Measurements from ENCODE around the gene CHCHD10.

The CHCHD10 gene

GRCh38 chr22:23772315-23772648, 4.5 kb upstream of the CHCHD10 start:
- H3K4me3 ChIP-seq (ENCODE audit: low read length): peak overlapping the region; percentile 10; the same call in 1 of the 2 replicates
- TF ChIP-seq ZNF274 (IDR thresholded peaks at IDR 0.05; ENCODE audit: low read depth, low read length): no peak

DNA sequence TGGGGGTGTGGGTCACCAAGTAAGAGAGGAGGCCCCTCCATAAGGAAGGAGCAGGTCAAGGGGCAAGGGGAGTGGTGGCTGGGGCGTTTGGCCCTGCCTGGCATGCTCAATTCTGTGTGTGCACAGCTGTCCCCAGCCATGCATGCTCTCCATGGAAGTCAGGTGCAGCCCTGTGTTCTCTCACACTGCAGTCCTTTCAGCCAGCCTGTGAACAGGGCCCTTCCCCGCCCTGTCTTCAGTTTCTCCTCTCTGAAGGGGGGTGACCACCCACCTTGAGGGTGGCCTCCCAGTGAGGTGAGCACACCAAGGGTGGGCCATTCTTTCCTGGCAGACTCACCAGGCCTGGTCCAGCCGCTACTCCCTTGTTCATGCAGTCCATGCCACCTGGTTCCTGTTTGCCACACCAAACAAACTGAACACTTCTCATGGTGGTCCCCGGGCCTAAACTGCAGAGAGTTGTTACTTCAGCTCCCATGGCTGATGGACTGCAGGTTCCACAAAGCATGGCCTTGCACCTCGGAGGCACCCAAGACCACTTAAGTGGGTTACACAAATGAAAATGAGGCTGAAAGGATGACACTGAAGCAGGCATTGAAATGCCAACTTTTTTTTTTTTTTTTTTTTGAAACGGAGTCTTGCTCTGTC, 1.7 kb upstream of the CHCHD10 start:
- no peak overlapping the region for H3K4me3 ChIP-seq (ENCODE audit: low read length)
- no peak for TF ChIP-seq ZNF274 (IDR thresholded peaks at IDR 0.05; ENCODE audit: low read depth, low read length)

- TF ChIP-seq ZNF274 (IDR thresholded peaks at IDR 0.05; ENCODE audit: low read depth, low read length): no peak
- H3K4me3 ChIP-seq (ENCODE audit: low read length): peak overlapping the region; percentile 82
Observed at GRCh38 chr22:23767303-23767672, 484 bp downstream of the CHCHD10 start.

DNA sequence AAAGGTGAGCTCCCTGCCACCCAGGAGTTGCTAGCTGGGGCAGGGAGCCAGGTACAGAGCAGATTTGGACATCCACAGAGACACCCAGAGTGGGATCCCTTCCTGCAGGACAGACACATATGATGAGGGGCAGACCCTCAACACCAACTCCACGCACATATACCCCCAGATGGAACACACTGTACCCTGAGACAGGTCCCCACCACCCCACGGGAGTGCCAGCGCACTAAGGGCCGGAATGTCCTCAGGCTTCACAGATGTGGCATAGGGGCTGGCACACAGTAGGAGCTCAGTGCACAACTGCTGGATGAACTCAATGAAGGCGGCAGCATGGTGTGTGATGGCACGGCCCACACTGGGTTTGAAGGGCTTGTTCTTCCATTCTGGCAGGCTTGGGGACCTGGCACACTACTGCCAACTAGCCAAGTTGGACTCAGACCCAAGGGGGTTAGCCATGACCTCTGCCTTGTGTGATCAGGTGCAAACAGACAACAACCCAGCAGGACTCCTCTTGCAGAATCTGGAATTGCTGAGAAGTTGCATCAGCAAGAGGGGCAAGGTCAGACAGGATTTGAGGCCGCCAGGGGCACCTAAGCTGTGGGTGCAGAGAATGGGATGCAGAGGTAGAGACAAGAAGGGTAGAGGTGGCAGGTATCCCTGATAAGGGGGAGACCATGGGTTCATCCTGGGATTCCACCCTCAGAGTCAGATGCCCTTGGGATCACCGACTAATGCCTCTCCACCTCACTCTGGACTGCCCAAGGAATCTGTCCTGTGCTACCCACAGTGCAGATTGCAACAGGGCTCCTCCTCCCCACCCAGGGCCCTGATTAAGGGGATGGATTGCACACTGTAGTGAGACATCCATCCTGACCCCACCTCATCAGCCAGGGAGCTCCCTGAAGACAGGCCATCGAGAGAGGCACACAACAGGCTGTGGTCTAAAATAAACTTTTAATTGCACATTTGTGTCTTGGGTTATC, 2.6 kb downstream of the CHCHD10 start:
- no peak for TF ChIP-seq ZNF274 (IDR thresholded peaks at IDR 0.05; ENCODE audit: low read depth, low read length)
- H3K4me3 ChIP-seq (ENCODE audit: low read length): no peak overlapping the region

DNA sequence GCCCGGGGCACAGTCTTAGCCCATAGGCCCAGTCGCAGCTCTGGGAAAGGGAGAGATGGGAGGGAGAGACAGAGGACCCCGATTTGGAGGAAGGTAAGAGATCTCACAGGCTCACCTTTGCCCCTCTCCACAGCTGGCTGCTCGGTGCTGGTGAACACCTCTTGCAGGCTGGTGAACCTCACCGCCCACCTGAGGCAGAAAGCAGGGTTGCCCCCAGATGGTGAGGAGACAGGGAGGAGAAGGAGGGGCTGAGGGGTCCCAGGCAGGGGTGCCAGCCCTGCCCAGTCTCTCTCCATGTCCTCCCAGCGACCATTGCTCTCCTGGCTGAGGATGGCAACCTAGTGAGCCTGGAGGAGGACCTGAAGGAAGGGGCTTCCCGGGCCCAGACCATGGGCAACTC, 3.8 kb downstream of the CHCHD10 start:
- no peak for TF ChIP-seq ZNF274 (IDR thresholded peaks at IDR 0.05; ENCODE audit: low read depth, low read length)
- no peak overlapping the region; the same call in 1 of the 2 replicates for H3K4me3 ChIP-seq (ENCODE audit: low read length)

DNA sequence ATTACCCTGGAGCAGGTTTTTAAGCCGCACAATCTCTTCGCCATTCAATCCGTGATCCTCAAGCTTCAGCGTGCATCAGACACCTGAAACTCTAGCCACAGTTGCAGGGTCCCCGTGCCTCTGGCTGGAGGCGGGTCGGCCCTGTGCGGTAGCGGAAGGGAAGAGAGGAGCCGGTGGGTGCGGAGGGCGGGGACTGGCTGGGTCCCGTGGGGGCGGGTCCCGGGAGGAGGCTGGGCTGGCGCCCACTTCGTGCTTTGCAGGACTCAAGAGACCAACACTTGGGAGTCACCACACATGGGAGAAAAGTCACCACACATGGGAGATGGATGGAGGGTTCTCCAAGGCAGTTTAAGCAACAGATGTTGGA, 4.2 kb downstream of the CHCHD10 start:
- no peak for TF ChIP-seq ZNF274 (IDR thresholded peaks at IDR 0.05; ENCODE audit: low read depth, low read length)
- H3K4me3 ChIP-seq (ENCODE audit: low read length): no peak overlapping the region; the same call in 1 of the 2 replicates

- TF ChIP-seq ZNF274 (IDR thresholded peaks at IDR 0.05; ENCODE audit: low read depth, low read length): no peak
- no peak within 1 kb of the TSS; the same call in 1 of the 2 replicates for H3K4me3 ChIP-seq (ENCODE audit: low read length)
Observed at GRCh38 chr22:23762842-23763578, 4.8 kb downstream of the CHCHD10 start, which contains the start of gene C22orf15. Gene C22orf15, plus strand, starts transcription at chr22:23762990. Its CDS starts 317 bp downstream, at chr22:23763307.

GRCh38 chr22:23760056-23760455, 7.7 kb downstream of the CHCHD10 start:
- TF ChIP-seq ZNF274 (IDR thresholded peaks at IDR 0.05; ENCODE audit: low read depth, low read length): no peak

GRCh38 chr22:23759566-23759965, 8.2 kb downstream of the CHCHD10 start:
- TF ChIP-seq ZNF274 (IDR thresholded peaks at IDR 0.05; ENCODE audit: low read depth, low read length): no peak
- H3K4me3 ChIP-seq (ENCODE audit: low read length): no peak overlapping the region

More at GRCh38 chr22:23760056-23760455, 7.7 kb downstream of the CHCHD10 start:
- H3K4me3 ChIP-seq (ENCODE audit: low read length): no peak overlapping the region

GRCh38 chr22:23756891-23757290, 10.9 kb downstream of the CHCHD10 start:
- TF ChIP-seq ZNF274 (IDR thresholded peaks at IDR 0.05; ENCODE audit: low read depth, low read length): no peak
- H3K4me3 ChIP-seq (ENCODE audit: low read length): no peak overlapping the region

DNA sequence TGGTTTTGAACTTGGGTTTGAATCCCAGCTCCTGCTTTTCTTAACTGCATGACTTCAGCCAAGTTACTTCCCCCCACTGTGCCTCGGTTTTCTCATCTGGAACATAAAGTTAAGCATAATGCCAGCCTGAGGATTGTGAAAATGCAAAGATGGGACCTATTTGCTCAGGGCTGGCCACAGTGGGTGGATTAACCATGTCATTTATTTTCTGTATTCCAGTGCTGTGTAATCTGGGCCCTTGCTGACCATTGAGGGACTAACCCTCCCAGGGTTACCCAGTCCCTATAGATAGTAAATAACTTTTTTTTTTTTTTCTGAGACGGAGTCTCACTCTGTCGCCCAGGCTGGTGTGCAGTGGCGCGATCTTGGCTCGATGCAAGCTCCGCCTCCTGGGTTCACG, 12.1 kb downstream of the CHCHD10 start:
- H3K4me3 ChIP-seq (ENCODE audit: low read length): no peak overlapping the region
- TF ChIP-seq ZNF274 (IDR thresholded peaks at IDR 0.05; ENCODE audit: low read depth, low read length): no peak

- TF ChIP-seq ZNF274 (IDR thresholded peaks at IDR 0.05; ENCODE audit: low read depth, low read length): no peak
- no peak overlapping the region for H3K4me3 ChIP-seq (ENCODE audit: low read length)
Observed at GRCh38 chr22:23754980-23755636, 12.7 kb downstream of the CHCHD10 start.

- TF ChIP-seq ZNF274 (IDR thresholded peaks at IDR 0.05; ENCODE audit: low read depth, low read length): no peak
- H3K4me3 ChIP-seq (ENCODE audit: low read length): peak within 1 kb of the TSS; percentile 22; the same call in 1 of the 2 replicates
Observed at GRCh38 chr22:23754220-23754919, 13.4 kb downstream of the CHCHD10 start, which contains the start of gene VPREB3. Gene VPREB3, minus strand, starts transcription at chr22:23754425. Its CDS starts 62 bp downstream, at chr22:23754363.
